OCI-LY1 (cell line): ENCODE data around the gene ALLC.

Experiments
- EZH2 ChIP-seq: fragments of 200-600 bp; sonication (generic), shearing (Covaris generic); IDR thresholded peaks from 2 replicates; pipeline ENCODE4 v1.8.0; 2017; ENCODE audit warnings: borderline replicate concordance, mixed run types, mild to moderate bottlenecking, antibody characterized with exemption, low read length, moderate library complexity, mixed read lengths
- TF ChIP-seq, protein P1 (sequence below): fragments of 200-600 bp; sonication (generic), shearing (Covaris generic); IDR thresholded peaks from 2 replicates; pipeline ENCODE4 v1.5.1; 2017; ENCODE audit warnings: mild to moderate bottlenecking, antibody characterized with exemption, low read length, moderate library complexity, mixed read lengths

DNA sequence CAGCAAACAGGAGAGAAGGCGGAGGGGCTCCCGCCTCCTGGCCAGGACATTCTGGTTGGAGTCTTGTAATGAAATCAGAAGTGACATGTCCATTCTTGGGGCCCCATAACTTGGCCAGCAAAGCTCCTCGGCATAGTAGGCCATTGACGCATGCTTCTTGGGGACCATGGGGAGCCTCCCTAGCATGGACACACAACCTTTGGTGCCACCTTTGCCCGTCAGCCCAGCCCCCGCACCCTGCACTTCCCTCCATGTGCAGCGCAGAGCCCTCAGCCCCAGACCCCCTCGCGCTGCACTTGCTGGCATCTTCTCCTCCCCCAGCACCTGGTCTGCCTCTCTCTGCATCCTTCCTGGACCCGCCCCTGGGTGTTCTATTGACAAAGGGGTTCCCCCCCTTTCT, 68.5 kb downstream of the ALLC start:
- TF ChIP-seq, protein P1, sequence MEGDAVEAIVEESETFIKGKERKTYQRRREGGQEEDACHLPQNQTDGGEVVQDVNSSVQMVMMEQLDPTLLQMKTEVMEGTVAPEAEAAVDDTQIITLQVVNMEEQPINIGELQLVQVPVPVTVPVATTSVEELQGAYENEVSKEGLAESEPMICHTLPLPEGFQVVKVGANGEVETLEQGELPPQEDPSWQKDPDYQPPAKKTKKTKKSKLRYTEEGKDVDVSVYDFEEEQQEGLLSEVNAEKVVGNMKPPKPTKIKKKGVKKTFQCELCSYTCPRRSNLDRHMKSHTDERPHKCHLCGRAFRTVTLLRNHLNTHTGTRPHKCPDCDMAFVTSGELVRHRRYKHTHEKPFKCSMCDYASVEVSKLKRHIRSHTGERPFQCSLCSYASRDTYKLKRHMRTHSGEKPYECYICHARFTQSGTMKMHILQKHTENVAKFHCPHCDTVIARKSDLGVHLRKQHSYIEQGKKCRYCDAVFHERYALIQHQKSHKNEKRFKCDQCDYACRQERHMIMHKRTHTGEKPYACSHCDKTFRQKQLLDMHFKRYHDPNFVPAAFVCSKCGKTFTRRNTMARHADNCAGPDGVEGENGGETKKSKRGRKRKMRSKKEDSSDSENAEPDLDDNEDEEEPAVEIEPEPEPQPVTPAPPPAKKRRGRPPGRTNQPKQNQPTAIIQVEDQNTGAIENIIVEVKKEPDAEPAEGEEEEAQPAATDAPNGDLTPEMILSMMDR = no peak
- TF ChIP-seq EZH2 = no peak
